K562 (cell line): ENCODE measurements around the gene TMEM181. TPM values are rescaled to one million over a fixed set of nuclear protein-coding genes. Genes with fewer than 3 reads are reported as not detected.

Experiments
- ATAC-seq: fragments of 200-7000 bp; cut with Tn5 transposase; 3 replicates; pipeline ENCODE4 v1.9.1; 2020; ENCODE audit warnings: moderate library complexity
- BruUV-seq: library from RNA; stranded (reverse); fragments of 400-500 nt; replicated peaks from 2 replicates; lab custom pipeline; 2021; lab: Mats Ljungman, UMichigan
- CTCF ChIA-PET: fragments of 300-600 bp; formaldehyde crosslinking; extraction: SDS; loops from one replicate; lab custom pipeline; 2021; ENCODE audit warnings: low intra/inter-chr PET ratio; lab: Yijun Ruan, JAX
- POLR2A ChIA-PET: fragments of 300-600, 350-650 bp; sonication (Branson Sonifier 250); formaldehyde crosslinking; extraction: SDS; loops from one replicate; lab custom pipeline; 2021; ENCODE audit warnings: antibody characterized with exemption, inconsistent platforms; lab: Yijun Ruan, JAX
- DNase-seq, 4 experiments: peaks; one replicate each; pipeline versions ENCODE4 v3.0.0 to v3.0.0-alpha.2; 2011 to 2018; ENCODE audit warnings: low spot score in 3 of 4, mixed read lengths in 3 of 4; ENCODE audit errors: extremely low read depth in 1 of 4
- FAIRE-seq: peaks from 2 replicates; lab custom pipeline; 2011; peaks lifted over from hg19 to GRCh38; lab: Jason Lieb, UNC
- H2AFZ ChIP-seq: 2 replicates; pipeline ENCODE4 v1.6.0; 2011; ENCODE audit warnings: low read depth, low read length, control low read depth, inconsistent platforms
- H3K27ac ChIP-seq: fragments of 200-600 bp; 3 replicates; pipeline ENCODE4 v1.8.0; 2011; ENCODE audit warnings: low read depth, mild to moderate bottlenecking, control low read depth, inconsistent platforms, low read length, moderate library complexity, mixed read lengths; ENCODE audit errors: extremely low read depth
- H3K27me3 ChIP-seq, 2 experiments: fragments of 300-600 bp in 1 of 2; 2 replicates in 1 of 2; 3 replicates in 1 of 2; pipeline versions ENCODE4 v1.6.0 to v1.8.0; 2011; ENCODE audit warnings: inconsistent platforms in 2 of 2, low read length in 2 of 2, mild to moderate bottlenecking in 1 of 2, mixed read lengths in 1 of 2, moderate library complexity in 1 of 2; ENCODE audit not compliant: control insufficient read depth in 2 of 2, insufficient read depth in 2 of 2
- H3K36me3 ChIP-seq: fragments of 300-600 bp; 3 replicates; pipeline ENCODE4 v1.8.0; 2011; ENCODE audit warnings: mild to moderate bottlenecking, low read length, inconsistent platforms; ENCODE audit not compliant: control insufficient read depth, insufficient read depth
- H3K4me1 ChIP-seq, 2 experiments: fragments of 200-600 bp in 1 of 2; replicated peaks in 1 of 2; 2 replicates in 1 of 2; 3 replicates in 1 of 2; pipeline versions ENCODE4 v1.5.1 to v1.8.0; 2011; ENCODE audit warnings: inconsistent platforms in 2 of 2, low read length in 2 of 2, mild to moderate bottlenecking in 1 of 2, mixed read lengths in 1 of 2, moderate library complexity in 1 of 2; ENCODE audit not compliant: control insufficient read depth in 2 of 2, insufficient read depth in 2 of 2
- H3K4me2 ChIP-seq: 2 replicates; pipeline ENCODE4 v1.6.1; 2011; ENCODE audit warnings: low read length, control low read depth, inconsistent platforms, mixed read lengths; ENCODE audit not compliant: insufficient read depth
- H3K4me3 ChIP-seq: fragments of 200-600 bp; sonication (generic), shearing (Covaris generic); 2 replicates; pipeline ENCODE4 v1.5.1; 2016; ENCODE audit warnings: control low read depth, inconsistent platforms
- H3K79me2 ChIP-seq: fragments of 200-600 bp; 3 replicates; pipeline ENCODE4 v1.8.0; 2011; ENCODE audit warnings: low read length, inconsistent platforms; ENCODE audit not compliant: control insufficient read depth, insufficient read depth
- H3K9ac ChIP-seq, 2 experiments: 2 replicates each; pipeline versions ENCODE4 v1.6.0 to v1.6.1; 2011; ENCODE audit warnings: low read depth in 2 of 2, low read length in 2 of 2, control low read depth in 1 of 2, inconsistent platforms in 1 of 2, mild to moderate bottlenecking in 1 of 2, mixed read lengths in 1 of 2; ENCODE audit not compliant: insufficient read depth in 1 of 2
- H3K9me1 ChIP-seq: one replicate; pipeline ENCODE4 v1.6.0; 2011; ENCODE audit warnings: inconsistent platforms, mild to moderate bottlenecking, low read length, moderate library complexity; ENCODE audit not compliant: control insufficient read depth, insufficient read depth
- H3K9me3 ChIP-seq: replicated peaks from 2 replicates; pipeline ENCODE4 v1.5.1; 2011; ENCODE audit warnings: low read depth, low read length, inconsistent platforms; ENCODE audit not compliant: control insufficient read depth, insufficient read depth
- H4K20me1 ChIP-seq: replicated peaks from 2 replicates; pipeline ENCODE4 v1.6.1; 2011; ENCODE audit warnings: low read length, inconsistent platforms, mixed read lengths; ENCODE audit not compliant: control insufficient read depth, insufficient read depth
- GABPB1 ChIP-seq: sonication (generic); formaldehyde crosslinking; IDR thresholded peaks from 2 replicates; pipeline ENCODE4 v1.8.0; 2022; ENCODE audit warnings: mild to moderate bottlenecking, missing genetic modification reagents
- SMC3 ChIP-seq: conservative IDR thresholded peaks from 2 replicates; pipeline ENCODE4 v1.6.1; 2011; ENCODE audit warnings: low read depth, low read length, improper control_type of control experiment; ENCODE audit not compliant: insufficient read depth
- TAL1 ChIP-seq: fragments of 450-650 bp; IDR thresholded peaks from 2 replicates; pipeline ENCODE4 v1.6.1; 2016; ENCODE audit warnings: mild to moderate bottlenecking
- ZFP36 ChIP-seq: fragments of 150-350 bp; IDR thresholded peaks from 2 replicates; pipeline ENCODE4 v1.6.1; 2018; ENCODE audit warnings: low read length, low read depth; ENCODE audit not compliant: partially characterized antibody
- ZNF140 ChIP-seq: fragments of 250-450 bp; sonication (Bioruptor Pico); IDR thresholded peaks from 2 replicates; pipeline ENCODE4 v1.8.0; 2021; ENCODE audit warnings: moderate library complexity, mild to moderate bottlenecking, inconsistent platforms
- ZNF707 ChIP-seq: fragments of 250-450 bp; sonication (Bioruptor Pico); conservative IDR thresholded peaks from 2 replicates; pipeline ENCODE4 v1.8.0; 2022; ENCODE audit warnings: inconsistent platforms, mild to moderate bottlenecking, moderate library complexity
- WGBS: fragments of 100-300 bp; shearing (Covaris generic); methylation state at CpG from one replicate; pipeline ENCODE4 v1.1.6; 2016; ENCODE audit warnings: low coverage, mixed read lengths; ENCODE audit not compliant: insufficient coverage; ENCODE audit errors: missing lambda C conversion rate; 5-methylcytosine and 5-hydroxymethylcytosine counted together
- in situ Hi-C: fragments of 300-500 bp; cut with MboI; formaldehyde crosslinking; loops from 4 replicates; pipeline ENCODE4 v1.15.0; 2018; ENCODE audit warnings: inconsistent platforms, mixed read lengths
- intact Hi-C: fragments of 100-400 bp; cut with micrococcal nuclease; formaldehyde crosslinking; loops from 2 replicates; pipeline ENCODE4 v1.14.2; 2022
- polyA plus RNA-seq, 8 experiments: library from polyadenylated mRNA; depleted of rRNA in 4 of 8; stranded (reverse) in 5 of 8; unstranded in 3 of 8; fragments of >200 nt; fragmentation: Nextera tagmentation in 2 of 8; fragmentation: Illumina TruSeq in 1 of 8; extraction: Ambion mirVana in 2 of 8; extraction: Trizol in 1 of 8; gene quantifications; 2 replicates each; pipeline versions ENCODE4 v1.2.1 to v1.2.3, GENCODE V29; 2011 to 2014; ENCODE audit warnings: inconsistent platforms in 1 of 8, missing spikeins in 1 of 8
- total RNA-seq, 7 experiments: library from RNA; depleted of rRNA in 6 of 7; stranded (reverse); fragments of >200 nt in 6 of 7; fragmentation: Illumina TruSeq in 2 of 7; extraction: Trizol in 2 of 7; gene quantifications; 2 replicates each; pipeline versions ENCODE4 v1.2.1 to v1.2.3, GENCODE V29; 2011 to 2021; ENCODE audit warnings: low replicate concordance in 1 of 7

The TMEM181 gene
- total and polyA plus RNA-seq, 9 of the 15 experiments (the other 6 are each of a cell fraction or from before 2014, with no cell fraction given), result 5.6 to 27.2 (median 19.9) TPM

- DNase-seq, result no peak
- ChIA-PET POLR2A (interaction anchor here (1.0 to 1.5 kb wide), 4 partner anchors 9 to 33 kb away, joined by 3 to 6 read pairs (median 4); no protein-coding TSS in a partner anchor), CTCF (interaction anchor here (0.9 to 1.1 kb wide), 2 partner anchors 297 to 299 kb away, joined by 3 to 6 read pairs; no protein-coding TSS in a partner anchor)
- FAIRE-seq, result no peak
- Histone ChIP-seq H3K27me3 (peaks cover 59 to 78% of the 10 kb centered on the region in 2 experiments), H3K36me3 (no peaks in the 10 kb centered on the region), H3K9ac (no peak overlapping the region), H3K4me2 (no peak overlapping the region), H3K27ac (no peak overlapping the region), H3K4me3 (no peak overlapping the region), H4K20me1 (no peaks in the 10 kb centered on the region), H3K79me2 (no peaks in the 10 kb centered on the region), H3K4me1 (peaks cover 0 to 3% of the 10 kb centered on the region in 2 experiments; a peak in 2 of 5 replicates), H3K9me1 (no peaks in the 10 kb centered on the region), H3K9me3 (no peaks in the 10 kb centered on the region), H2AFZ (no peak overlapping the region)
- ATAC-seq, result no peak
- in situ Hi-C loops (no loop called here), intact Hi-C loops (loop anchor here (5.0 kb wide), 1 partner anchor 173 kb away; no protein-coding TSS in a partner anchor)
- TF ChIP-seq TAL1 (no peak), ZFP36 (no peak), SMC3 (no peak)
- WGBS, result 5% methylated on average over 3 of the region's 3 CpGs
- BruUV-seq, result no TSS peak
These were observed 40.6 kb upstream of the TMEM181 start for GRCh38 chr6:158519300-158519699.

- H4K20me1 ChIP-seq, result no peaks in the 10 kb centered on the region
- in situ Hi-C loops (no loop called here), intact Hi-C loops (loop anchor here (5.0 kb wide), 1 partner anchor 173 kb away; no protein-coding TSS in a partner anchor)
- H3K9ac ChIP-seq, result no peak overlapping the region
- H3K4me2 ChIP-seq, result no peak overlapping the region
- no TSS peak for BruUV-seq
- no peaks in the 10 kb centered on the region for H3K9me3 ChIP-seq
- no peak for FAIRE-seq
- H3K79me2 ChIP-seq, result no peaks in the 10 kb centered on the region
- no peak overlapping the region for H3K27ac ChIP-seq
- POLR2A ChIA-PET, result interaction anchor here (1.0 to 1.5 kb wide), 3 partner anchors 9 to 32 kb away, joined by 4 to 6 read pairs (median 4); no protein-coding TSS in a partner anchor
- CTCF ChIA-PET, result interaction anchor here (1.1 kb wide), 1 partner anchor 298 kb away, joined by 3 read pairs; no protein-coding TSS in a partner anchor
- ATAC-seq, result 0 out of 3 replicates have a peak, but pooled peaks have one; percentile 8
- no peaks in the 10 kb centered on the region for H3K36me3 ChIP-seq
- 20% methylated on average over 4 of the region's 4 CpGs for WGBS
- no peaks in the 10 kb centered on the region for H3K9me1 ChIP-seq
- DNase-seq, result no peak
- H3K4me1 ChIP-seq, result peaks cover 0 to 3% of the 10 kb centered on the region in 2 experiments; a peak in 2 of 5 replicates
- peaks cover 64 to 78% of the 10 kb centered on the region in 2 experiments for H3K27me3 ChIP-seq
- H2AFZ ChIP-seq, result no peak overlapping the region
- no peak overlapping the region for H3K4me3 ChIP-seq
- TF ChIP-seq ZNF140 (CRISPR knock-in tag), result no peak
- no peak for TF ChIP-seq ZNF707 (CRISPR knock-in tag)
- TF ChIP-seq GABPB1 (CRISPR knock-in tag), result no peak
- TF ChIP-seq, all 486 proteins: peak for 0
These were observed 40.1 kb upstream of the TMEM181 start for GRCh38 chr6:158519761-158520160.
